Liver (tissue), 9 donors: ENCODE results near the gene MYO5C. TPM values are rescaled to one million over a fixed set of nuclear protein-coding genes. Genes with fewer than 3 reads are reported as not detected.
A peak's percentile ranks its signal among the peaks of the same experiment; 100 is the strongest.

Experiments used
- DNase-seq: peaks from one replicate; pipeline ENCODE4 v3.0.0-alpha.2; 2017; ENCODE audit warnings: low spot score
- H3K27ac ChIP-seq, 2 donors: one replicate each; pipeline ENCODE4 v1.7.0; 2013; ENCODE audit warnings: inconsistent platforms in 2 of 2, low read length in 2 of 2, control low read depth in 1 of 2, low read depth in 1 of 2, mild to moderate bottlenecking in 1 of 2
- H3K27me3 ChIP-seq, 4 donors: one replicate each; pipeline versions ENCODE4 v1.6.1 to v1.7.0; 2013; ENCODE audit warnings: low read length in 3 of 4, inconsistent platforms in 1 of 4, mild to moderate bottlenecking in 1 of 4, moderate library complexity in 1 of 4; ENCODE audit not compliant: control insufficient read depth in 4 of 4, insufficient read depth in 4 of 4
- H3K36me3 ChIP-seq, 4 donors: one replicate each; pipeline versions ENCODE4 v1.6.1 to v1.7.0; 2013; ENCODE audit warnings: low read length in 3 of 4, mild to moderate bottlenecking in 3 of 4, low read depth in 1 of 4, moderate library complexity in 1 of 4; ENCODE audit not compliant: control insufficient read depth in 4 of 4, insufficient read depth in 3 of 4
- H3K4me1 ChIP-seq, 4 donors: one replicate each; pipeline versions ENCODE4 v1.6.1 to v1.7.0; 2013; ENCODE audit warnings: low read length in 3 of 4, mild to moderate bottlenecking in 3 of 4, moderate library complexity in 1 of 4; ENCODE audit not compliant: control insufficient read depth in 4 of 4, insufficient read depth in 4 of 4
- H3K4me3 ChIP-seq, 3 donors: one replicate each; pipeline versions ENCODE4 v1.6.1 to v1.7.0; 2013; ENCODE audit warnings: low read length in 3 of 3, control low read depth in 1 of 3, low read depth in 1 of 3, mild to moderate bottlenecking in 1 of 3
- H3K9ac ChIP-seq, 2 donors: one replicate each; pipeline ENCODE4 v1.7.0; 2013; ENCODE audit warnings: low read length in 2 of 2, mild to moderate bottlenecking in 2 of 2, moderate library complexity in 2 of 2, control low read depth in 1 of 2, low read depth in 1 of 2
- H3K9me3 ChIP-seq, 4 donors: one replicate each; pipeline versions ENCODE4 v1.6.1 to v1.7.0; 2013; ENCODE audit warnings: low read length in 3 of 4; ENCODE audit not compliant: control insufficient read depth in 4 of 4
- ATF3 ChIP-seq: IDR thresholded peaks from 2 replicates; pipeline ENCODE4 v1.6.1; 2016; ENCODE audit warnings: antibody characterized with exemption
- CTCF ChIP-seq: fragments of 150-350 bp; IDR thresholded peaks from 2 replicates; pipeline ENCODE4 v1.5.1; 2017; ENCODE audit warnings: improper control_type of control experiment, low read depth, low read length; ENCODE audit not compliant: missing input control
- EGR1 ChIP-seq, 2 donors: IDR thresholded peaks; 2 replicates each; pipeline ENCODE4 v1.6.1; 2016 to 2018; ENCODE audit warnings: antibody characterized with exemption in 2 of 2, low read depth in 2 of 2
- FOXA1 ChIP-seq: IDR thresholded peaks from 2 replicates; pipeline ENCODE4 v1.6.1; 2016; ENCODE audit warnings: antibody characterized with exemption
- FOXA2 ChIP-seq: IDR thresholded peaks from 2 replicates; pipeline ENCODE4 v1.6.1; 2016; ENCODE audit warnings: antibody characterized with exemption
- GABPA ChIP-seq, 2 donors: IDR thresholded peaks in 1 of 2; conservative IDR thresholded peaks in 1 of 2; 2 replicates each; pipeline ENCODE4 v1.6.1; 2016; ENCODE audit warnings: antibody characterized with exemption in 2 of 2, mild to moderate bottlenecking in 1 of 2, moderate library complexity in 1 of 2
- HNF4A ChIP-seq, 2 donors: conservative IDR thresholded peaks; 2 replicates each; pipeline ENCODE4 v1.6.1; 2016; ENCODE audit warnings: antibody characterized with exemption in 2 of 2, mild to moderate bottlenecking in 2 of 2
- HNF4G ChIP-seq: IDR thresholded peaks from 2 replicates; pipeline ENCODE4 v1.6.1; 2016; ENCODE audit warnings: antibody characterized with exemption
- NR2F2 ChIP-seq: IDR thresholded peaks from 2 replicates; pipeline ENCODE4 v1.6.1; 2016; ENCODE audit warnings: antibody characterized with exemption
- RAD21 ChIP-seq, 2 donors: IDR thresholded peaks; 2 replicates each; pipeline ENCODE4 v1.6.1; 2016; ENCODE audit warnings: antibody characterized with exemption in 2 of 2, mild to moderate bottlenecking in 2 of 2
- SP1 ChIP-seq: IDR thresholded peaks from 2 replicates; pipeline ENCODE4 v1.6.1; 2018; ENCODE audit warnings: antibody characterized with exemption, mild to moderate bottlenecking
- TAF1 ChIP-seq: conservative IDR thresholded peaks from 2 replicates; pipeline ENCODE4 v1.6.1; 2016; ENCODE audit warnings: antibody characterized with exemption, mild to moderate bottlenecking
- YY1 ChIP-seq: IDR thresholded peaks from 2 replicates; pipeline ENCODE4 v1.6.1; 2016; ENCODE audit warnings: antibody characterized with exemption, mild to moderate bottlenecking
- WGBS: extraction: QIAGEN DNeasy Blood & Tissue Kit; methylation state at CpG from one replicate; pipeline ENCODE4 v1.1.7; 2013; 5-methylcytosine and 5-hydroxymethylcytosine counted together
- polyA plus RNA-seq, 2 donors: library from polyadenylated mRNA; stranded (reverse) in 1 of 2; unstranded in 1 of 2; fragments of 200-250 nt in 1 of 2; fragments of >200 nt in 1 of 2; fragmentation: Nextera tagmentation in 1 of 2; extraction: Ambion mirVana in 1 of 2; gene quantifications; one replicate each; pipeline versions ENCODE4 v1.2.1 to v1.2.3, GENCODE V29; 2013 to 2015
- total RNA-seq, 2 donors: library from RNA; depleted of rRNA; stranded (reverse); fragments of >200 nt; gene quantifications; one replicate each; pipeline ENCODE4 v1.2.3, GENCODE V29; 2014
- TF ChIP-seq, protein P1 (sequence below): IDR thresholded peaks from 2 replicates; pipeline ENCODE4 v1.6.1; 2016; ENCODE audit warnings: antibody characterized with exemption, mild to moderate bottlenecking
- TF ChIP-seq, protein P2 (sequence below): IDR thresholded peaks from 2 replicates; pipeline ENCODE4 v1.6.1; 2016; ENCODE audit warnings: antibody characterized with exemption
- donor health status: healthy.
- donor health status: healthy.
- donor health status: healthy.
- donor health status: healthy.
- donor health status: healthy.

The MYO5C gene
- total and polyA plus RNA-seq, 4 donors = 1.9 to 8.6 (median 3.0) TPM

DNA sequence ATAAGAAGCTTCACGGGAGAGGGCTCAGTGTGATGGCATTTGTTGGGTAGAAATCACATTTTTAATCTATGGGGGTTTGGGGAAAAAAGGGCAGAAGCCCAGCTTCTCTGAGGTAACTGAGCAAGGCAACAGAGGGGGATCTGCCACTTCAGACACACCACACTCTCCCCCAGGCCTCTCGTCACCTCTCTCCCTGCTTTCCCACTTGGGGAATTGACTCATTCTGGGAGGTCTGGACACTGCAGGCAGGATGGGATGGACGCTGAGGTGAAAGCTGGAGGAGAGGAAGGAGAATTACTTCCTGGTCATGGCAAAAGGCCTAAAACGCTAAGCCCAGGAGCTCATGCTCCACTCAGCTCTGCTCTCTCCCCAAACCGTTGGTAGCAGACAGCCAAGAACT lies 33.2 kb downstream of the MYO5C start:
- Histone ChIP-seq H3K4me3 (no peak overlapping the region), H3K27ac (peak overlapping the region in 1 of 2 donors; percentile 25), H3K36me3 (peaks cover 0 to 6% (median 0%) of the 10 kb centered on the region in 4 donors), H3K9me3 (no peaks in the 10 kb centered on the region), H3K27me3 (no peaks in the 10 kb centered on the region), H3K4me1 (no peaks in the 10 kb centered on the region), H3K9ac (no peak overlapping the region)
- TF ChIP-seq EGR1 (IDR thresholded peaks at IDR 0.05; ENCODE audit: low read depth in 2 of 2) (no peak), HNF4G (no peak), SP1 (no peak), RAD21 (IDR thresholded peaks at IDR 0.05) (no peak), GABPA (IDR thresholded peaks at IDR 0.05 in 1 of 2, conservative IDR thresholded peaks at IDR 0.05 in 1 of 2) (no peak)
- TF ChIP-seq, protein P1, sequence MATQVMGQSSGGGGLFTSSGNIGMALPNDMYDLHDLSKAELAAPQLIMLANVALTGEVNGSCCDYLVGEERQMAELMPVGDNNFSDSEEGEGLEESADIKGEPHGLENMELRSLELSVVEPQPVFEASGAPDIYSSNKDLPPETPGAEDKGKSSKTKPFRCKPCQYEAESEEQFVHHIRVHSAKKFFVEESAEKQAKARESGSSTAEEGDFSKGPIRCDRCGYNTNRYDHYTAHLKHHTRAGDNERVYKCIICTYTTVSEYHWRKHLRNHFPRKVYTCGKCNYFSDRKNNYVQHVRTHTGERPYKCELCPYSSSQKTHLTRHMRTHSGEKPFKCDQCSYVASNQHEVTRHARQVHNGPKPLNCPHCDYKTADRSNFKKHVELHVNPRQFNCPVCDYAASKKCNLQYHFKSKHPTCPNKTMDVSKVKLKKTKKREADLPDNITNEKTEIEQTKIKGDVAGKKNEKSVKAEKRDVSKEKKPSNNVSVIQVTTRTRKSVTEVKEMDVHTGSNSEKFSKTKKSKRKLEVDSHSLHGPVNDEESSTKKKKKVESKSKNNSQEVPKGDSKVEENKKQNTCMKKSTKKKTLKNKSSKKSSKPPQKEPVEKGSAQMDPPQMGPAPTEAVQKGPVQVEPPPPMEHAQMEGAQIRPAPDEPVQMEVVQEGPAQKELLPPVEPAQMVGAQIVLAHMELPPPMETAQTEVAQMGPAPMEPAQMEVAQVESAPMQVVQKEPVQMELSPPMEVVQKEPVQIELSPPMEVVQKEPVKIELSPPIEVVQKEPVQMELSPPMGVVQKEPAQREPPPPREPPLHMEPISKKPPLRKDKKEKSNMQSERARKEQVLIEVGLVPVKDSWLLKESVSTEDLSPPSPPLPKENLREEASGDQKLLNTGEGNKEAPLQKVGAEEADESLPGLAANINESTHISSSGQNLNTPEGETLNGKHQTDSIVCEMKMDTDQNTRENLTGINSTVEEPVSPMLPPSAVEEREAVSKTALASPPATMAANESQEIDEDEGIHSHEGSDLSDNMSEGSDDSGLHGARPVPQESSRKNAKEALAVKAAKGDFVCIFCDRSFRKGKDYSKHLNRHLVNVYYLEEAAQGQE = no peak
- no peak for DNase-seq
- 88% methylated on average over 5 of the region's 5 CpGs for WGBS

- no peaks in the 10 kb centered on the region for H3K4me1 ChIP-seq
- no peak overlapping the region for H3K9ac ChIP-seq
- peaks cover 0 to 2% (median 0%) of the 10 kb centered on the region in 4 donors for H3K36me3 ChIP-seq
- WGBS = 61% methylated on average over 8 of the region's 8 CpGs
- H3K4me3 ChIP-seq = no peak overlapping the region
- H3K27me3 ChIP-seq = no peaks in the 10 kb centered on the region
- DNase-seq = no peak
- no peaks in the 10 kb centered on the region for H3K9me3 ChIP-seq
- TF ChIP-seq HNF4A (conservative IDR thresholded peaks at IDR 0.05) = no peak
- TF ChIP-seq SP1 = peak; percentile 7
- H3K27ac ChIP-seq = peak overlapping the region in 1 of 2 donors; percentile 25
These were observed 33.9 kb downstream of the MYO5C start for GRCh38 chr15:52261498-52262242.

DNA sequence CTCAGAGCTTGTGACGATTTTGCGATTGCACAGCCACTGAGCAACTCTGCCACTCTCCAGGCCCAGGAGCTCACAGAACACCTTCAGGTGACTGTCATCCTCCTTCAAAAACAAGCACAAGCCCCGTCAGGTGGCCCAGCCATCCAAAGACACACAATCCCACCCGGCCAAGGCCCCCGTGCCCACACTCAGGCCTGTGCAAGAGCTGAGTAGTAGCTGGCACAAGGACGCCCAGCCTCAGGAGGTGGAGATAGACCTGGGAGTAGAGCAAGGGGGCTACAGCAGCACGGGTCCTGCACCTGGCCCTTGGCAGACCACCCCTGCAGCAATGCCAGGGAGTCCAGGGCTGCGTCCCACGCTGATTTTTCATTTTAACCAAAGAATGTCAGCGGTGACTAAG lies 34.6 kb downstream of the MYO5C start:
- Histone ChIP-seq H3K27me3 (no peaks in the 10 kb centered on the region), H3K9ac (no peak overlapping the region), H3K27ac (no peak overlapping the region), H3K4me3 (no peak overlapping the region), H3K4me1 (no peaks in the 10 kb centered on the region), H3K36me3 (no peaks in the 10 kb centered on the region), H3K9me3 (no peaks in the 10 kb centered on the region)
- TF ChIP-seq EGR1 (IDR thresholded peaks at IDR 0.05; ENCODE audit: low read depth in 2 of 2) = no peak
- TF ChIP-seq SP1 = no peak
- no peak for TF ChIP-seq GABPA (IDR thresholded peaks at IDR 0.05 in 1 of 2, conservative IDR thresholded peaks at IDR 0.05 in 1 of 2)
- no peak for TF ChIP-seq HNF4G
- TF ChIP-seq FOXA2 = no peak
- TF ChIP-seq FOXA1 = no peak
- no peak for TF ChIP-seq TAF1
- no peak for TF ChIP-seq NR2F2
- TF ChIP-seq, protein P2, sequence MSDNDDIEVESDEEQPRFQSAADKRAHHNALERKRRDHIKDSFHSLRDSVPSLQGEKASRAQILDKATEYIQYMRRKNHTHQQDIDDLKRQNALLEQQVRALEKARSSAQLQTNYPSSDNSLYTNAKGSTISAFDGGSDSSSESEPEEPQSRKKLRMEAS = no peak
- no peak for TF ChIP-seq ATF3
- TF ChIP-seq YY1 = no peak
- TF ChIP-seq CTCF = no peak
- TF ChIP-seq RAD21 (IDR thresholded peaks at IDR 0.05) = no peak
- 98% methylated on average over 10 of the region's 10 CpGs for WGBS
- DNase-seq = no peak
